Spleen (tissue), 7 donors: ENCODE measurements around the gene KLHDC8A.

Source experiments
- POLR2A ChIP-seq, 3 donors: fragments of 450-650 bp; IDR thresholded peaks; one replicate each; pipeline ENCODE4 v1.5.1; 2017; ENCODE audit warnings: antibody characterized with exemption in 3 of 3, mild to moderate bottlenecking in 1 of 3
- POLR2AphosphoS5 ChIP-seq, 3 donors: sonication (generic); formaldehyde crosslinking; IDR thresholded peaks; one replicate each; pipeline ENCODE4 v1.5.1; 2017; ENCODE audit warnings: antibody characterized with exemption in 3 of 3
- TF ChIP-seq, protein P1 (sequence below), 11 experiments: fragments of 200-600 bp in 7 of 11; fragments of 450-650 bp in 4 of 11; sonication (generic) in 4 of 11; IDR thresholded peaks in 8 of 11; conservative IDR thresholded peaks in 3 of 11; 1 replicate in 7 of 11; 2 replicates in 4 of 11; pipeline versions ENCODE4 v1.4.0 to v1.8.0; 2016 to 2021; ENCODE audit warnings: antibody characterized with exemption in 11 of 11, inconsistent platforms in 4 of 11, mild to moderate bottlenecking in 1 of 11
- donor health status: DM: no; HTN: no; CAD: no; lungs with moderate emphysema.
- donor health status: DM: no; HTN: no; CAD: no.
- donor health status: DM: no; HTN: no; CAD: no.

- TF ChIP-seq POLR2AphosphoS5 (IDR thresholded peaks at IDR 0.05) (no peak), POLR2A (IDR thresholded peaks at IDR 0.05) (no peak)
- TF ChIP-seq, protein P1, sequence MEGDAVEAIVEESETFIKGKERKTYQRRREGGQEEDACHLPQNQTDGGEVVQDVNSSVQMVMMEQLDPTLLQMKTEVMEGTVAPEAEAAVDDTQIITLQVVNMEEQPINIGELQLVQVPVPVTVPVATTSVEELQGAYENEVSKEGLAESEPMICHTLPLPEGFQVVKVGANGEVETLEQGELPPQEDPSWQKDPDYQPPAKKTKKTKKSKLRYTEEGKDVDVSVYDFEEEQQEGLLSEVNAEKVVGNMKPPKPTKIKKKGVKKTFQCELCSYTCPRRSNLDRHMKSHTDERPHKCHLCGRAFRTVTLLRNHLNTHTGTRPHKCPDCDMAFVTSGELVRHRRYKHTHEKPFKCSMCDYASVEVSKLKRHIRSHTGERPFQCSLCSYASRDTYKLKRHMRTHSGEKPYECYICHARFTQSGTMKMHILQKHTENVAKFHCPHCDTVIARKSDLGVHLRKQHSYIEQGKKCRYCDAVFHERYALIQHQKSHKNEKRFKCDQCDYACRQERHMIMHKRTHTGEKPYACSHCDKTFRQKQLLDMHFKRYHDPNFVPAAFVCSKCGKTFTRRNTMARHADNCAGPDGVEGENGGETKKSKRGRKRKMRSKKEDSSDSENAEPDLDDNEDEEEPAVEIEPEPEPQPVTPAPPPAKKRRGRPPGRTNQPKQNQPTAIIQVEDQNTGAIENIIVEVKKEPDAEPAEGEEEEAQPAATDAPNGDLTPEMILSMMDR (IDR thresholded peaks at IDR 0.05 in 8 of 11, conservative IDR thresholded peaks at IDR 0.05 in 3 of 11): no peak
These were observed 45.6 kb downstream of the KLHDC8A start for GRCh38 chr1:205310976-205311704.
